Measurements from ENCODE around the gene RERE. TPM values are rescaled to one million over a fixed set of nuclear protein-coding genes. Genes with fewer than 3 reads are reported as not detected.
"Not testable (repeated sequence)": the region's sequence is repeated elsewhere in the genome, so short reads cannot be mapped to it uniquely, and the experiment has no call there.

RERE gene
- polyA plus RNA-seq, 3 donors from 2014 or later: 3.8 to 5.9 (median 3.8) TPM

- no peak for DNase-seq
- H3K36me3 Mint-ChIP-seq: no peaks in the 10 kb centered on the region
- no peak overlapping the region for H3K27ac Mint-ChIP-seq
- H3K4me3 Mint-ChIP-seq: no peak overlapping the region
- H3K9me3 Mint-ChIP-seq: no peaks in the 10 kb centered on the region
- peaks cover 12 to 17% of the 10 kb centered on the region in 2 donors for H3K4me1 Mint-ChIP-seq
- H3K27me3 Mint-ChIP-seq (ENCODE audit: low read depth in 3 of 3): peaks cover 0 to 9% (median 5%) of the 10 kb centered on the region in 3 donors
Observed at GRCh38 chr1:8823295-8823664, 5.8 kb upstream of the RERE start.

DNA sequence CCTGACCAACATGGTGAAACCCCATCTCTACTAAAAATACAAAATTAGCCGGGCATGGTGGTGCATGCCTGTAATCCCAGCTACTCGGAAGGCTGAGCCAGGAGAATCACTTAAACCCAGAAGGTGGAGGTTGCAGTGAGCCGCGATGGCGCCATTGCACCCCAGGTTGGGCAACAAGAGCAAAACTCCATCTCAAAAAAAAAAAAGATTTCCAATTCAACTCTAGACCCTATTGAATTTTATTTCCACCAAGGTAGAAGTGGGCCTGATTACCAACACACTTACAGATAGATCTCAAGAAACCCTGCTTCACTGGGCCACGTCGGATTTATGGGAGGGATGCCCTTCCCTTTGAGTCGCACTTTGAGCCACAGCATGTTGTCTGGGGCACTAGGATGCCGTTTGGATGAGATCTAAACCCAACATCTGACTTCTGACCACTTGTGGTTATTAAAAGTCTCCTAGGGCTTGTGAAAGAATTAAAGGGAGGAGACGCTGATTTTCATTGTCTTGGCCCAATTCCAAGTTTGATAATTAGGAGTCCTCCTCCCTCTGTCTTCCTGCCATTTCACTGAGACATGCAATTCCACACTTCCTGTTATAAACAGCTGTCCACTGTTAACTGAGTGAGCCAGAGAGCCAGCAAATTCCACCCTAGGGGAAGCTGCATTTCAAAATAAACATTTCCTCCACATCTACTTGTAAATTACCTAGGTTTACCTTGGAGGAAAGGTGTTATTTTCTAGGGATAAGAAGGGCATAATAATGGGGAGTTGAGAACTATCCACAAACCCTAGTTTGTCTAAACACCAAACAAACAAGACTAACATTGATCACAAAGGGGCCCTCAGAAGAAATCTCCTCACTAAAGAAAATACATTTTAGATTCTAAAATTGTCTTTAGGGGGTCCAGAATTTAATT, 5.2 kb upstream of the RERE start:
- Mint-ChIP-seq H3K4me3 (no peak overlapping the region), H3K4me1 (peaks cover 17% of the 10 kb centered on the region in 2 donors), H3K27ac (no peak overlapping the region), H3K36me3 (no peaks in the 10 kb centered on the region), H3K9me3 (no peaks in the 10 kb centered on the region), H3K27me3 (ENCODE audit: low read depth in 3 of 3) (peaks cover 2 to 11% (median 10%) of the 10 kb centered on the region in 3 donors)
- no peak for DNase-seq

GRCh38 chr1:8821084-8821483, 3.6 kb upstream of the RERE start:
- H3K36me3 Mint-ChIP-seq: no peaks in the 10 kb centered on the region
- DNase-seq: no peak
- H3K4me3 Mint-ChIP-seq: no peak overlapping the region
- no peaks in the 10 kb centered on the region for H3K9me3 Mint-ChIP-seq
- H3K27me3 Mint-ChIP-seq (ENCODE audit: low read depth in 3 of 3): peaks cover 15 to 24% (median 21%) of the 10 kb centered on the region in 3 donors
- peaks cover 24% of the 10 kb centered on the region in 2 donors for H3K4me1 Mint-ChIP-seq
- no peak overlapping the region for H3K27ac Mint-ChIP-seq

DNA sequence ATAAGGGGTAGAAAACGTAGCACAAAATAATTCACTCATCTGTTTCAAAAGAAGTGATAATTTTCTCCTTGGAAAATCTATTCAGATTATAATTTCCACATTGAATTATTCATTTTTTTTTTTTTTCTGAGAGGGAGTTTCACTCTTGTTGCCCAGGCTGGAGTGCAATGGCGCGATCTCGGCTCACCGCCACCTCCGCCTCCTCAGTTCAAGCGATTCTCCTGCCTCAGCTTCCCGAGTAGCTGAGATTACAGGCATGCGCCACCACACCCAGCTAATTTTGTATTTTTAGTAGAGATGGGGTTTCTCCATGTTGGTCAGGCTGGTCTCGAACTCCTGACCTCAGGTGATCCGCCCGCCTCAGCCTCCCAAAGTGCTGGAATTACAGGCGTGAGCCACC, 1.3 kb upstream of the RERE start:
- H3K4me1 Mint-ChIP-seq: peaks cover 32 to 41% of the 10 kb centered on the region in 2 donors
- peak overlapping the region; percentile 38 to 95 (median 90) for H3K4me3 Mint-ChIP-seq

DNA sequence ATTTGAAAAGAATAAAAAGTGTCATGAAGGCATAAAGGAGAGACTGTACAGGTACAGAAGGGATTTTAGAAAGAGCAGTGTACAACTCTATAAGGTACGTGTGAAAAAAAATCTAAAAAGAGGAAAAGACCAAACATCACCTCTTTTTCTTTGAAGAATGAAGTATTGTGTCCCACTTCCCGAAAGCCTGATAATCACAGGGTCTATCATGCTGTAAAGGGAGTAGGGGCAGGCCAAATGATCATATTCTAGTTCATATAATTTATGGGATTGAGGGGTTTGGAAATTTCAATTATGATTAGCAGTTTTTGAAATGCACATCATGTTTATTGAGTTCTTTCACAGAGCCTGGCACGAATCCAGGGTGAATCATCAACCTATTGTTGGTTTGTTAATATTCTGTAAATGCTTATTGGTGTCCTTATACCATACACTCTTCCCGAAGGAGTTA, 910 bp upstream of the RERE start:
- Mint-ChIP-seq H3K9me3 (no peaks in the 10 kb centered on the region), H3K36me3 (no peaks in the 10 kb centered on the region), H3K27me3 (ENCODE audit: low read depth in 3 of 3) (peaks cover 15 to 24% (median 20%) of the 10 kb centered on the region in 3 donors), H3K4me1 (peaks cover 32 to 42% of the 10 kb centered on the region in 2 donors), H3K27ac (peak overlapping the region; percentile 90 to 98 (median 96)), H3K4me3 (peak overlapping the region; percentile 89 to 95 (median 90))
- DNase-seq: no peak

More for the DNA sequence above, 1.3 kb upstream of the RERE start:
- Mint-ChIP-seq H3K27me3 (ENCODE audit: low read depth in 3 of 3) (peaks cover 15 to 24% (median 20%) of the 10 kb centered on the region in 3 donors), H3K27ac (peak overlapping the region; percentile 17 to 98 (median 94))
- H3K9me3 Mint-ChIP-seq, DNase-seq, H3K36me3 Mint-ChIP-seq: not testable (repeated sequence)

DNA sequence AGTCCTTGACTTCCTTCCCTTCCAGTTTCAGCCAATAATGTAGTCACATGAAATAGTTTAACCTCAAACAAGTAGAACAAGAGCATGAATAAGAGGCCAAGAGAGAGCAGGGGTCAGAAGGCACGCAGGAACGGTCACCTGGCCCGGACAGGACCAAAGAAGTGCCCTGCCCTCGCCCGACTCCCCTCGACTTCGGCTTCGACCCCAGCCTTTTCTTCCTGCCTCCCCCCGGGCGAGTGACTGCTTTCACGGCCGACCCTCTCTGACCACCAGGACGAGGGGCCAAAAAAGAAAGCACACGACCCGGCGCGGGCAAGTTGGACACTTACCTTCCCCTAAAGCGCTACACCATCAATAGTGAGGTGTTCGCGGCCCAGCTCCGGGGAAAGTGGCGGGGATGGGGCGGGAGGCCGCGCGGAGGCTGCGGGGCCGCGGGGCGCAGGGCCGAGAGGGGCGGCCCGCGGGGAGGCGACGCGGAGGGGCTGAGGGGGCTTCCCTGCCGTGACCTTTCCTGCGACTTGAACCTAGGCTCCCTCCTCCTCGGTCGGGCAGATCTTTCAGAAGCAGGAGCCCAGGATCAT, 519 bp downstream of the RERE start:
- H3K27me3 Mint-ChIP-seq (ENCODE audit: low read depth in 3 of 3): peaks cover 15 to 22% (median 22%) of the 10 kb centered on the region in 3 donors
- DNase-seq: peak in 2 of 3 donors; percentile 4 to 32
- H3K27ac Mint-ChIP-seq: peak overlapping the region; percentile 90 to 98 (median 95)
- no peaks in the 10 kb centered on the region for H3K9me3 Mint-ChIP-seq
- H3K36me3 Mint-ChIP-seq: no peaks in the 10 kb centered on the region
- peaks cover 32 to 46% of the 10 kb centered on the region in 2 donors for H3K4me1 Mint-ChIP-seq
- H3K4me3 Mint-ChIP-seq: peak overlapping the region; percentile 89 to 95 (median 92)

GRCh38 chr1:8816264-8816663, 1.2 kb downstream of the RERE start:
- no peaks in the 10 kb centered on the region for H3K36me3 Mint-ChIP-seq
- no peaks in the 10 kb centered on the region for H3K9me3 Mint-ChIP-seq
- H3K4me1 Mint-ChIP-seq: peaks cover 32 to 46% of the 10 kb centered on the region in 2 donors
- DNase-seq: no peak
- peaks cover 15 to 22% (median 22%) of the 10 kb centered on the region in 3 donors for H3K27me3 Mint-ChIP-seq (ENCODE audit: low read depth in 3 of 3)
- peak overlapping the region; percentile 89 to 95 (median 92) for H3K4me3 Mint-ChIP-seq
- H3K27ac Mint-ChIP-seq: peak overlapping the region; percentile 90 to 98 (median 95)

- peak overlapping the region; percentile 89 to 95 (median 92) for H3K4me3 Mint-ChIP-seq
- peaks cover 32 to 46% of the 10 kb centered on the region in 2 donors for H3K4me1 Mint-ChIP-seq
- H3K27me3 Mint-ChIP-seq (ENCODE audit: low read depth in 3 of 3): peaks cover 15 to 22% (median 20%) of the 10 kb centered on the region in 3 donors
- no peaks in the 10 kb centered on the region for H3K36me3 Mint-ChIP-seq
- DNase-seq: no peak
- peak overlapping the region; percentile 90 to 98 (median 95) for H3K27ac Mint-ChIP-seq
- H3K9me3 Mint-ChIP-seq: no peaks in the 10 kb centered on the region
Observed at GRCh38 chr1:8815582-8816151, 1.8 kb downstream of the RERE start.

DNA sequence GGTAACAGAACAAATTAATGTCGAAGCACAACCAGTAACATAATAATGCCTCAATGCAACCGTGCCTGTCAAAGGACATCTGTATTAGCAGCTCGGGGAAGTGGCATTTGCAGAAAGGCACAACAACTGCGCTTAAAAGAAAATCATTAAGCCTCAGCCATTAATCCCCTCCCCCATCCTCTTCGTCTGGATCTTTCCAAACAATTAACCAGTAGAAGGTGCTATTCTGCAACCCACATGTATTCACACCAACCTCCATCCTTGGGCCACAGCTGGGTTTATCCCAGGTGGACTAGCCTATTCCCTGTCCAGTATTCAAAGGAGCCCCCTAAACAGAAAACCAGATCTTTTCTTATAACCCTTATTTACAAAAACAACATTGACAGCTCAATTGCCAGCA, 2.6 kb downstream of the RERE start:
- H3K4me1 Mint-ChIP-seq: peaks cover 32 to 46% of the 10 kb centered on the region in 2 donors
- H3K9me3 Mint-ChIP-seq: no peaks in the 10 kb centered on the region
- DNase-seq: no peak
- H3K4me3 Mint-ChIP-seq: peak overlapping the region in 3 of 5 donors; percentile 14 to 90 (median 46)
- peak overlapping the region in 5 of 6 donors; percentile 47 to 95 (median 90) for H3K27ac Mint-ChIP-seq
- peaks cover 15 to 22% (median 20%) of the 10 kb centered on the region in 3 donors for H3K27me3 Mint-ChIP-seq (ENCODE audit: low read depth in 3 of 3)
- H3K36me3 Mint-ChIP-seq: no peaks in the 10 kb centered on the region

GRCh38 chr1:8813991-8814390, 3.4 kb downstream of the RERE start:
- Mint-ChIP-seq H3K27ac (peak overlapping the region in 3 of 6 donors; percentile 13 to 90 (median 43)), H3K36me3 (no peaks in the 10 kb centered on the region), H3K4me1 (peaks cover 32 to 46% of the 10 kb centered on the region in 2 donors), H3K27me3 (ENCODE audit: low read depth in 3 of 3) (peaks cover 15 to 22% (median 17%) of the 10 kb centered on the region in 3 donors), H3K4me3 (no peak overlapping the region), H3K9me3 (no peaks in the 10 kb centered on the region)
- DNase-seq: no peak

DNA sequence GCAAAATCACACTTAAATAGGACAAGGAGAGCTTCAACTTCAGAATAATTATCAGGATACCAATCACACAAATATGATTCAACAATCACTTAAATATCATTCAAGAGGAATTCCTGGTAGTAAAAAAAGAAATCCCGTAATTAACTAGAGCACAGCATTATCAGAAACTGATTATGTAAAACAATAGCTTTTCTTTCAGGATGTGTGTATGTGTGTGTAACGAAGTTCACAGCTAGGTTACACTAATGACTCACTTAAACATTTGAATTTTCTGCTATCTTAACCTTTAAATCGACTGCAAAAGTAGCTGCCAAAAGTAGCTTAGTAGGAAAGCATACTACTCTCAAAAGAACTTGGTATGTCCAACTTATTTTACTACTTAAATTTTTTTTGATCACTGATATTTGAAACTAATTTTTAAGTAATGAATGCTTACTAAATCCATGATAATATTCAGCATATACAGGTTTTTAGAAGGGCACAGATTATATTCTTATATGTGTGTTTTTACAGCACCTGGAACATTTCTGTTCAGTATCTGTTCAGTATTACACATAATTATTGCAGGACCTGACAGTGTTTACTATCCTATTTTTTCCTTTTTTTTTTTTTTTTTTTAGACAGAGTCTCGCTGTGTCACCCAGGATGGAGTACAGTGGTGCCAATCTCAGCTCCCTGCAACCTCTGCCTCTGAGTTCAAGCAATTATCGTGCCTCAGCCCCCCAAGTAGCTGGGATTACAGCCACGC, 4.2 kb downstream of the RERE start:
- peaks cover 28 to 40% of the 10 kb centered on the region in 2 donors for H3K4me1 Mint-ChIP-seq
- no peak overlapping the region for H3K4me3 Mint-ChIP-seq
- peak overlapping the region in 1 of 6 donors; percentile 19 for H3K27ac Mint-ChIP-seq

DNA sequence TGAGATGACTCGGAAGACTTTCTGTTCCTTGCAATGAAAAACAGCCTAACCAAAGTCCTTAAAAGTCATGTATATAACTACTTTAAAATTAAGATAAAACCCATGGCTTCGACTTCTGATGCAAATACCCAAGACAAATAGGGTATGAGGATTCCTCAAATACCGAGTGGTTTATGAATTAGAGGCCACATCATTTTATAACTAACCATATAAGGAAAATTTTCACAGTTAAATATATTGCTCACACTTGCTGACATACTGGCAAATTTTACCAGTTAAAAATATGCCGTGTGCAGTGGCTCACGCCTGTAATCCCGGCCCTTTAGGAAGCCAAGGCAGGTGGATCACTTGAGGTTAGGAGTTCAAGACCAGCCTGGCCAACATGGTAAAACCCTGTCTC, 5.4 kb downstream of the RERE start:
- Mint-ChIP-seq H3K4me1 (peaks cover 23 to 37% of the 10 kb centered on the region in 2 donors), H3K27me3 (ENCODE audit: low read depth in 3 of 3) (peaks cover 7 to 13% (median 8%) of the 10 kb centered on the region in 3 donors), H3K9me3 (no peaks in the 10 kb centered on the region), H3K36me3 (no peaks in the 10 kb centered on the region), H3K4me3 (no peak overlapping the region), H3K27ac (no peak overlapping the region)
- no peak for DNase-seq

More for the DNA sequence above, 4.2 kb downstream of the RERE start:
- no peaks in the 10 kb centered on the region for H3K36me3 Mint-ChIP-seq
- H3K27me3 Mint-ChIP-seq (ENCODE audit: low read depth in 3 of 3): peaks cover 15 to 21% (median 16%) of the 10 kb centered on the region in 3 donors
- DNase-seq: no peak
- no peaks in the 10 kb centered on the region for H3K9me3 Mint-ChIP-seq

DNA sequence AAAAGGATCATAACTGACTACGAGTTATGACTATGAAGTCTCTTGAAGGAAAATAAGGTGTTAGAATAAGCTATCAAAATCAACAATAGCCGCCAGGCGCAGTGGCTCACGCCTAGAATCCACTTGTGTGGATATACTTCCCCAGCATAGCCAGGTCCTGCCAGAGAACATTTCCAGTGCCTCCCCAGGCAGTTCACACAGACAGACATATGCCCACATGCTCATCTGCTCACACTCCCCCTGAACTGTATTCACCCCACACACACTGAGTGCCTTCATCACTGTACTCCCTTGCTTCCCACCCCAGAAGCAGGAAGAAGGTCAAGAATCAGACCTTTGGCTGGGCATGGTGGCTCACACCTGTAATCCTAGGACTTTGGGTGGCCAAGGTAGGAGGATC, 6.5 kb downstream of the RERE start:
- H3K27ac Mint-ChIP-seq: no peak overlapping the region
- no peaks in the 10 kb centered on the region for H3K9me3 Mint-ChIP-seq
- H3K27me3 Mint-ChIP-seq (ENCODE audit: low read depth in 3 of 3): peaks cover 0 to 4% (median 0%) of the 10 kb centered on the region in 3 donors
- H3K36me3 Mint-ChIP-seq: no peaks in the 10 kb centered on the region
- H3K4me3 Mint-ChIP-seq: no peak overlapping the region
- DNase-seq: no peak
- peaks cover 13 to 26% of the 10 kb centered on the region in 2 donors for H3K4me1 Mint-ChIP-seq
